ENCODE results near the gene MPPE1. TPM values are rescaled to one million over a fixed set of nuclear protein-coding genes. Genes with fewer than 3 reads are reported as not detected.

MPPE1 gene
- polyA plus RNA-seq, 1 experiment: 31.0 TPM

DNA sequence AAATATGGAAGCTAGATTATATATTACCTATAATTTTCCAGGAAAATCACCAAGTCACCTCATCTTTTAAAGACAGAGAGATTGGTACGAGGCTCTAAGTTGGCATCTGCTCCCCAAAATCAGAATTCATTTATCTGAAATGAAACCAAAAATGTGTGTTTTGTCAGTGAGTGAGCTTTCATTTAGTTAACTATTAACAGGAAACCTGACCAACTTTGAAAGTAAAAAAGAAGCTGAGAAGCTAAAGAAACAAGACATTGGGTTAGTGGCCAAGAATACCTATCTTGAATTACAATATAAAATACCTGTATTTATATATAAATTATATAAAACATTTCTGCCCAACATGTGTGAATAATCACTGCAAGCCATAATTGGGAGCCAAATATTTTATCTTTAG is 1.9 kb downstream of the MPPE1 start:
- POLR2A ChIA-PET: no interaction called here
- no peak for DNase-seq (ENCODE audit: low read depth)
- no peak for TF ChIP-seq CTCF (IDR thresholded peaks at IDR 0.05; ENCODE audit: insufficient read depth, low read depth, low read length)
- Histone ChIP-seq H3K27me3 (ENCODE audit: control insufficient read depth, insufficient read depth, low read length) (no peaks in the 10 kb centered on the region), H3K4me3 (ENCODE audit: low read depth, low read length) (no peak overlapping the region), H3K36me3 (ENCODE audit: control insufficient read depth, insufficient read depth, low read length) (peaks cover 5% of the 10 kb centered on the region)
- CTCF ChIA-PET: interaction anchor here (1.8 kb wide), 1 partner anchor 89 kb away, joined by 8 read pairs; no protein-coding TSS in a partner anchor

GRCh38 chr18:11905613-11906012 is 2.5 kb downstream of the MPPE1 start:
- no peak for TF ChIP-seq CTCF (IDR thresholded peaks at IDR 0.05; ENCODE audit: insufficient read depth, low read depth, low read length)
- ChIA-PET CTCF (interaction anchor here (1.8 kb wide), 1 partner anchor 90 kb away, joined by 8 read pairs; no protein-coding TSS in a partner anchor), POLR2A (no interaction called here)
- peaks cover 5% of the 10 kb centered on the region for H3K36me3 ChIP-seq (ENCODE audit: control insufficient read depth, insufficient read depth, low read length)
- H3K27me3 ChIP-seq (ENCODE audit: control insufficient read depth, insufficient read depth, low read length): no peaks in the 10 kb centered on the region
- DNase-seq (ENCODE audit: low read depth): no peak
- H3K4me3 ChIP-seq (ENCODE audit: low read depth, low read length): no peak overlapping the region

DNA sequence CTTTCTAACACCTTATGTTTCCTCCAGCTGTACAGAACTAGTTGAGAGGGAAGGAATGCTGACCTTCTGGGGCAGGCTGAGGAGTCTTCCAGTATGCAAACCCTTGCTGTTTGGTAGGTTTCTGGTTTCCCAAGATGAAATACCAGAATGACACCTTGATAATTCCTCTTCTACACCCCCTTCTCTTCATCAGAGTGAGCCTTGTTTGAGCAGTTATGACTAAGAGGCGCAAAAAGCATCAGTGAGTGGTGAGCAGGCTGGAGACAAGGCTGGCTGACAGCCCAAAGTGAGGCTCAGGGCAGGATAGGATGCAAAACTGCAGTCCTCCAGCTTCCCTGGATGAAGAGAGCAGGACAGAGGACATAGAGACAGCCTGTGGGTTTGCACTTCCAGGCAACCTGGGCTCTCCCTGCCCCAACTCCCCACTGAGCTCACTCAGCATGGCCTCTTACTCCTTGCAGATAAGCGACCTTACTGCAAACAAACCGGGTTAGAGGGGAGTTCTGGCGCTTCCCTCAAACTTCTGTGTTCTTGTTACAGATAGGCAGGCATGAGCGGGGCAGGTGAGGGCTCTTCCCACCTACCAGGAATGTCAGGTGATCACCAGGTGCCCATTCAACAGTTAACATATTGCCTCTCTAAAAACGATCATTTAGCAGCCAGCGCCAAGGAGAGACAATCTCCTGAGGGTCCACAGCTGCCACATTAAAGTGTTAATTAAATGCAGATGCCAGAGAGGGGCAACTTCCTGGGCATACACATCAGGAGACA is 5.4 kb downstream of the MPPE1 start:
- CTCF ChIA-PET: no interaction called here
- no peak for DNase-seq (ENCODE audit: low read depth)
- H3K4me3 ChIP-seq (ENCODE audit: low read depth, low read length): no peak overlapping the region
- H3K36me3 ChIP-seq (ENCODE audit: control insufficient read depth, insufficient read depth, low read length): peaks cover 5% of the 10 kb centered on the region
- TF ChIP-seq CTCF (IDR thresholded peaks at IDR 0.05; ENCODE audit: insufficient read depth, low read depth, low read length): no peak
- no peaks in the 10 kb centered on the region for H3K27me3 ChIP-seq (ENCODE audit: control insufficient read depth, insufficient read depth, low read length)
- POLR2A ChIA-PET: no interaction called here

GRCh38 chr18:11901826-11902438 is 6.2 kb downstream of the MPPE1 start:
- Histone ChIP-seq H3K4me3 (ENCODE audit: low read depth, low read length) (no peak overlapping the region), H3K36me3 (ENCODE audit: control insufficient read depth, insufficient read depth, low read length) (peaks cover 5% of the 10 kb centered on the region), H3K27me3 (ENCODE audit: control insufficient read depth, insufficient read depth, low read length) (no peaks in the 10 kb centered on the region)
- DNase-seq (ENCODE audit: low read depth): no peak
- ChIA-PET CTCF (no interaction called here), POLR2A (no interaction called here)
- no peak for TF ChIP-seq CTCF (IDR thresholded peaks at IDR 0.05; ENCODE audit: insufficient read depth, low read depth, low read length)

DNA sequence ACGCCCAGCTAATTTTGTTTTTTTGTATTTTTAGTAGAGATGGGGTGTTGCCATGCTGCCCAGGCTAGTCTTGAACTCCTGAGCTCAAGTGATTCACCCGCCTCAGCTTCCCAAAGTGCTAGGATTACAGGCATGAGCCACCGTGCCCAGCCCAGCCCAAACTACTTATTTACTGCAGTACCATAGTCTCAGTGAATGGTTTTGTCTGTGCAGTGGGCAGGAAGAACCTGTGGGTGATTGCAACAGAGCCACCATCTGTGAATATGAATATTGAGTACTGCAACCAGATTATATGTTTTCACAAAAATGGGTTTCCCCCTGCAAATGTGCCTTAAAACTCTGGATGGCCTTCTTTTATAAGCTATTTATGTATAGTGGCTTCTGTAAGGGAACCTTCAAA is 9.1 kb downstream of the MPPE1 start:
- POLR2A ChIA-PET: no interaction called here
- Histone ChIP-seq H3K27me3 (ENCODE audit: control insufficient read depth, insufficient read depth, low read length) (no peaks in the 10 kb centered on the region), H3K4me3 (ENCODE audit: low read depth, low read length) (no peak overlapping the region), H3K36me3 (ENCODE audit: control insufficient read depth, insufficient read depth, low read length) (peaks cover 6% of the 10 kb centered on the region)
- CTCF ChIA-PET: interaction anchor here (0.9 to 1.2 kb wide), 2 partner anchors 16 to 150 kb away, joined by 3 read pairs; no protein-coding TSS in a partner anchor
- no peak for DNase-seq (ENCODE audit: low read depth)
- TF ChIP-seq CTCF (IDR thresholded peaks at IDR 0.05; ENCODE audit: insufficient read depth, low read depth, low read length): no peak
